Thyroid gland (tissue), 4 donors: ENCODE data around the gene VWF.

Experiments used
- CTCF ChIP-seq, 6 experiments: fragments of 200-600 bp in 3 of 6; fragments of 450-650 bp in 3 of 6; sonication (generic) in 3 of 6; IDR thresholded peaks; one replicate each; pipeline ENCODE4 v1.5.1; 2016 to 2019; ENCODE audit warnings: antibody characterized with exemption in 6 of 6, mild to moderate bottlenecking in 2 of 6, inconsistent platforms in 1 of 6, moderate library complexity in 1 of 6
- POLR2A ChIP-seq, 2 donors: fragments of 450-650 bp; IDR thresholded peaks; one replicate each; pipeline ENCODE4 v1.6.1; 2017; ENCODE audit warnings: antibody characterized with exemption in 2 of 2, mild to moderate bottlenecking in 2 of 2, moderate library complexity in 1 of 2

GRCh38 chr12:6034596-6034995, 89.9 kb downstream of the VWF start:
- TF ChIP-seq CTCF (IDR thresholded peaks at IDR 0.05) (no peak), POLR2A (IDR thresholded peaks at IDR 0.05) (no peak)
